GM12878 (cell line): ENCODE measurements around the gene PLEKHA5. TPM values are rescaled to one million over a fixed set of nuclear protein-coding genes. Genes with fewer than 3 reads are reported as not detected.

ENCODE experiments used
- ATAC-seq: fragments of 200-7000 bp; cut with Tn5 transposase; 3 replicates; pipeline ENCODE4 v1.9.1; 2020; ENCODE audit warnings: mild to moderate bottlenecking, moderate library complexity
- BruUV-seq: library from RNA; stranded (reverse); fragments of 400-500 nt; replicated peaks from 2 replicates; lab custom pipeline; 2021; lab: Mats Ljungman, UMichigan
- CTCF ChIA-PET: fragments of 300-600 bp; sonication (Branson Sonifier 250); formaldehyde crosslinking; extraction: SDS; loops from one replicate; lab custom pipeline; 2021; ENCODE audit warnings: inconsistent platforms; lab: Yijun Ruan, JAX
- POLR2A ChIA-PET: fragments of 350-600 bp; formaldehyde crosslinking; extraction: SDS; loops from one replicate; lab custom pipeline; 2021; ENCODE audit warnings: inconsistent platforms; lab: Charles Lee
- RAD21 ChIA-PET: fragments of 300-600 bp; sonication (Branson Sonifier 250); formaldehyde crosslinking; loops from one replicate; lab custom pipeline; 2023; ENCODE audit warnings: antibody characterized with exemption; ENCODE audit not compliant: unreplicated experiment; lab: Charles Lee
- SMC1A ChIA-PET: fragments of 300-600 bp; sonication (Branson Sonifier 250); formaldehyde crosslinking; loops from one replicate; lab custom pipeline; 2023; ENCODE audit not compliant: unreplicated experiment, uncharacterized antibody; lab: Charles Lee
- DNase-seq: peaks from one replicate; pipeline ENCODE4 v3.0.0-alpha.2; 2011; ENCODE audit warnings: low read depth, low spot score
- FAIRE-seq: peaks from 3 replicates; lab custom pipeline; 2011; peaks lifted over from hg19 to GRCh38; lab: Jason Lieb, UNC
- H2AFZ ChIP-seq: 2 replicates; pipeline ENCODE4 v1.6.0; 2011; ENCODE audit warnings: low read depth, low read length, control low read depth; ENCODE audit not compliant: control insufficient read depth
- H3K27ac ChIP-seq: 2 replicates; pipeline ENCODE4 v1.5.1; 2011; ENCODE audit warnings: control low read depth; ENCODE audit not compliant: control insufficient read depth, insufficient read depth
- H3K27me3 ChIP-seq, 2 experiments: replicated peaks in 1 of 2; 2 replicates each; pipeline versions ENCODE4 v1.6.0 to v1.6.1; 2011; ENCODE audit warnings: low read length in 1 of 2; ENCODE audit not compliant: control insufficient read depth in 2 of 2, insufficient read depth in 2 of 2
- H3K36me3 ChIP-seq, 2 experiments: 2 replicates each; pipeline ENCODE4 v1.5.1; 2011; ENCODE audit warnings: low read length in 1 of 2; ENCODE audit not compliant: control insufficient read depth in 2 of 2, insufficient read depth in 2 of 2
- H3K4me1 ChIP-seq: 2 replicates; pipeline ENCODE4 v1.6.1; 2011; ENCODE audit warnings: mild to moderate bottlenecking, low read length, moderate library complexity, mixed read lengths; ENCODE audit not compliant: control insufficient read depth, insufficient read depth
- H3K4me2 ChIP-seq: 2 replicates; pipeline ENCODE4 v1.6.0; 2011; ENCODE audit warnings: control low read depth; ENCODE audit not compliant: control insufficient read depth, insufficient read depth
- H3K4me3 ChIP-seq: fragments of 200-600 bp; sonication (generic); 2 replicates; pipeline ENCODE4 v1.5.1; 2016
- H3K79me2 ChIP-seq: 2 replicates; pipeline ENCODE4 v1.6.0; 2011; ENCODE audit warnings: low read length; ENCODE audit not compliant: control insufficient read depth, insufficient read depth
- H3K9ac ChIP-seq: 2 replicates; pipeline ENCODE4 v1.8.0; 2011; ENCODE audit warnings: low read length, control low read depth, mixed read lengths; ENCODE audit not compliant: control insufficient read depth, insufficient read depth
- H3K9me3 ChIP-seq: replicated peaks from 3 replicates; pipeline ENCODE4 v1.5.1; 2011; ENCODE audit warnings: mild to moderate bottlenecking, low read length; ENCODE audit not compliant: control insufficient read depth, insufficient read depth
- H4K20me1 ChIP-seq: 2 replicates; pipeline ENCODE4 v1.6.0; 2011; ENCODE audit not compliant: control insufficient read depth, insufficient read depth
- BMI1 ChIP-seq: fragments of 450-650 bp; IDR thresholded peaks from 2 replicates; pipeline ENCODE4 v1.6.1; 2016; ENCODE audit warnings: mild to moderate bottlenecking, moderate library complexity, borderline replicate concordance
- CBX3 ChIP-seq: fragments of 200-600 bp; sonication (generic); IDR thresholded peaks from 2 replicates; pipeline ENCODE4 v1.6.1; 2016; ENCODE audit warnings: low read depth, borderline replicate concordance
- GABPA ChIP-seq: IDR thresholded peaks from 2 replicates; pipeline ENCODE4 v1.6.1; 2014; ENCODE audit warnings: antibody characterized with exemption, low read depth, mild to moderate bottlenecking, inconsistent platforms
- IRF4 ChIP-seq: IDR thresholded peaks from 2 replicates; pipeline ENCODE4 v1.6.1; 2011; ENCODE audit warnings: low read depth, low read length
- MTA2 ChIP-seq: fragments of 450-650 bp; IDR thresholded peaks from 2 replicates; pipeline ENCODE4 v1.6.1; 2016; ENCODE audit warnings: low read depth, mild to moderate bottlenecking, moderate library complexity
- NRF1 ChIP-seq: conservative IDR thresholded peaks from 2 replicates; pipeline ENCODE4 v1.6.1; 2011; ENCODE audit warnings: mild to moderate bottlenecking, low read depth, low read length, improper control_type of control experiment
- SMAD5 ChIP-seq: IDR thresholded peaks from 2 replicates; pipeline ENCODE4 v1.6.1; 2016; ENCODE audit warnings: antibody characterized with exemption, low read depth
- ZNF207 ChIP-seq: fragments of 450-650 bp; IDR thresholded peaks from 2 replicates; pipeline ENCODE4 v1.6.1; 2014; ENCODE audit warnings: antibody characterized with exemption, mild to moderate bottlenecking, borderline replicate concordance
- WGBS: methylation state at CpG from one replicate; pipeline ENCODE4 v1.1.6; 2016; ENCODE audit warnings: low lambda C conversion rate; ENCODE audit not compliant: insufficient replicate concordance, insufficient coverage; ENCODE audit errors: missing lambda C conversion rate; 5-methylcytosine and 5-hydroxymethylcytosine counted together
- in situ Hi-C: fragments of 300-500 bp; cut with MboI; formaldehyde crosslinking; loops from 9 replicates; pipeline ENCODE4 v1.14.3; 2018; ENCODE audit warnings: mixed read lengths
- intact Hi-C: fragments of 100-400 bp; cut with micrococcal nuclease; formaldehyde crosslinking; loops from one replicate; pipeline ENCODE4 v1.14.2; 2022; ENCODE audit not compliant: unreplicated experiment
- polyA plus RNA-seq, 11 experiments: library from polyadenylated mRNA; depleted of rRNA in 4 of 11; unstranded in 6 of 11; stranded (reverse) in 5 of 11; fragments of >200 nt; fragmentation: Nextera tagmentation in 4 of 11; fragmentation: Illumina TruSeq in 1 of 11; extraction: Ambion mirVana in 4 of 11; extraction: Trizol in 1 of 11; gene quantifications; 1 replicate in 1 of 11; 2 replicates in 10 of 11; pipeline versions ENCODE4 v1.2.1 to v1.2.3, GENCODE V29; 2011 to 2016; ENCODE audit warnings: inconsistent platforms in 2 of 11, missing spikeins in 2 of 11, low read depth in 1 of 11
- total RNA-seq, 4 experiments: library from RNA; depleted of rRNA in 3 of 4; stranded (reverse); fragments of >200 nt in 3 of 4; fragmentation: Illumina TruSeq in 1 of 4; extraction: Trizol in 1 of 4; gene quantifications; 2 replicates each; pipeline versions ENCODE4 v1.2.1 to v1.2.3, GENCODE V29; 2013 to 2021
- TF ChIP-seq, protein P1 (sequence below): IDR thresholded peaks from 2 replicates; pipeline ENCODE4 v1.6.1; 2011; ENCODE audit warnings: low read depth, mild to moderate bottlenecking, low read length, moderate library complexity, borderline replicate concordance; ENCODE audit errors: extremely low read depth
- TF ChIP-seq, protein P2 (sequence below): fragments of 450-650 bp; IDR thresholded peaks from 2 replicates; pipeline ENCODE4 v1.6.1; 2016; ENCODE audit warnings: mild to moderate bottlenecking
- TF ChIP-seq, protein P3 (sequence below): fragments of 450-650 bp; formaldehyde crosslinking; IDR thresholded peaks from 2 replicates; pipeline ENCODE4 v1.4.0; 2020; ENCODE audit warnings: mild to moderate bottlenecking, moderate library complexity

PLEKHA5 gene
- total and polyA plus RNA-seq, 10 of the 15 experiments (the other 5 are each of a cell fraction or from before 2014, with no cell fraction given), result 0.09 to 0.33 (median 0.18) TPM; not detected in 3

DNA sequence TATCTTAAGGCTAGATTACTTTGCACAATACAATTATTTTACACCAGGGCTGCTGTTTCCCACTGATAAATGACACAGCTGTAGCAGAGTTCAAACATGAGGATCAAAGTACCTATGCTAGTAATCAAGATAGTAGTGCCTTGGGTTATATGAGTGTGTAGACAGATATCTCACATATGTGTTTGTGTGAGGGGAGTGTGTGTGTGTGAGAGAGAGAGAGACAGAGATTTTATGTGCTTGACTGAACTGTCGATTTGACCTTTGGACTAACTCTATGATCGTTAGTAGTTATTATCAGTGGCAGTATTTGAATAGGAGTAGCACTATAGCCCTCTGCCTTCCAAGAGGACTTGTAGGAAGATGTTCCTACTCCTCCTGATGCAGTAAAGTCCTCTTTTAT is 15.5 kb downstream of the PLEKHA5 start:
- no peaks in the 10 kb centered on the region for H3K36me3 ChIP-seq
- ChIA-PET SMC1A (no interaction called here), RAD21 (no interaction called here), POLR2A (no interaction called here), CTCF (no interaction called here)
- DNase-seq, result no peak
- intact Hi-C loops (no loop called here), in situ Hi-C loops (no loop called here)
- no TSS peak for BruUV-seq
- H3K4me3 ChIP-seq, result no peak overlapping the region
- no peak overlapping the region for H3K27ac ChIP-seq
- TF ChIP-seq, protein P1, sequence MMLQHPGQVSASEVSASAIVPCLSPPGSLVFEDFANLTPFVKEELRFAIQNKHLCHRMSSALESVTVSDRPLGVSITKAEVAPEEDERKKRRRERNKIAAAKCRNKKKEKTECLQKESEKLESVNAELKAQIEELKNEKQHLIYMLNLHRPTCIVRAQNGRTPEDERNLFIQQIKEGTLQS, result no peak
- no peak for TF ChIP-seq NRF1
- no peak for TF ChIP-seq IRF4
- WGBS, result 15% methylated on average over 2 of the region's 2 CpGs
- no peaks in the 10 kb centered on the region for H3K9me3 ChIP-seq
- H3K79me2 ChIP-seq, result no peaks in the 10 kb centered on the region
- no peak overlapping the region for H2AFZ ChIP-seq
- FAIRE-seq, result no peak
- H3K4me1 ChIP-seq, result no peaks in the 10 kb centered on the region
- no peak overlapping the region for H3K9ac ChIP-seq
- H4K20me1 ChIP-seq, result no peaks in the 10 kb centered on the region
- H3K4me2 ChIP-seq, result no peak overlapping the region
- no peaks in the 10 kb centered on the region for H3K27me3 ChIP-seq
- no peak for ATAC-seq

DNA sequence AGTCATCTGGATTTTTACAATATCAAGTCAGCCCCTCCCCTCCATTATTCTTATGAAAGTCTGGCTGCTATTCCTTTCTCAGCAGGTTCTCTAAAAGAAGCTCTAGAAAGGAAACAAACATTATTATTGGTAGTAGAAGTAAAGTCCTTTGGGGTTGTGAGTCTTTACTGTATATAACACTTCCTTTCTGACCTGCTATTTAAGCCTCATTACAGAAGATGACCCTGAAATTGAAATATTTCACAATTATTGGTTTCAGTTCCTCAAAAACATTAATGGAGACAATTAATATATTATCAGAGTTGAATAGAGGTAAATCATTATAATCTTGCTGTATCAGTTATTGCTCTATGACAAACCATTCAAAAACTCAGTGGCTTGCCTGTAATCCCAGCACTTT is 19.3 kb downstream of the PLEKHA5 start:
- no peaks in the 10 kb centered on the region for H3K9me3 ChIP-seq
- ChIA-PET RAD21 (no interaction called here), CTCF (no interaction called here), SMC1A (no interaction called here), POLR2A (interaction anchor here (0.6 kb wide), 1 partner anchor 111 kb away, joined by 5 read pairs; no protein-coding TSS in a partner anchor)
- intact Hi-C loops, result no loop called here
- H3K4me2 ChIP-seq, result no peak overlapping the region
- FAIRE-seq, result no peak
- BruUV-seq, result no TSS peak
- H3K9ac ChIP-seq, result no peak overlapping the region
- peak; percentile 70 for ATAC-seq
- in situ Hi-C loops, result no loop called here
- no peak overlapping the region for H3K4me3 ChIP-seq
- H3K36me3 ChIP-seq, result no peaks in the 10 kb centered on the region
- H3K27ac ChIP-seq, result no peak overlapping the region
- H3K27me3 ChIP-seq, result no peaks in the 10 kb centered on the region
- H4K20me1 ChIP-seq, result no peaks in the 10 kb centered on the region
- H2AFZ ChIP-seq, result no peak overlapping the region
- DNase-seq, result no peak
- H3K4me1 ChIP-seq, result no peaks in the 10 kb centered on the region
- no peaks in the 10 kb centered on the region for H3K79me2 ChIP-seq
- TF ChIP-seq BMI1 (no peak), CBX3 (no peak), MTA2 (peak; percentile 59; the same call in 1 of the 2 replicates), GABPA (no peak), ZNF207 (no peak), SMAD5 (no peak)
- TF ChIP-seq, protein P2, sequence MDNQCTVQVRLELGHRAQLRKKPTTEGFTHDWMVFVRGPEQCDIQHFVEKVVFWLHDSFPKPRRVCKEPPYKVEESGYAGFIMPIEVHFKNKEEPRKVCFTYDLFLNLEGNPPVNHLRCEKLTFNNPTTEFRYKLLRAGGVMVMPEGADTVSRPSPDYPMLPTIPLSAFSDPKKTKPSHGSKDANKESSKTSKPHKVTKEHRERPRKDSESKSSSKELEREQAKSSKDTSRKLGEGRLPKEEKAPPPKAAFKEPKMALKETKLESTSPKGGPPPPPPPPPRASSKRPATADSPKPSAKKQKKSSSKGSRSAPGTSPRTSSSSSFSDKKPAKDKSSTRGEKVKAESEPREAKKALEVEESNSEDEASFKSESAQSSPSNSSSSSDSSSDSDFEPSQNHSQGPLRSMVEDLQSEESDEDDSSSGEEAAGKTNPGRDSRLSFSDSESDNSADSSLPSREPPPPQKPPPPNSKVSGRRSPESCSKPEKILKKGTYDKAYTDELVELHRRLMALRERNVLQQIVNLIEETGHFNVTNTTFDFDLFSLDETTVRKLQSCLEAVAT, result no peak
- TF ChIP-seq, protein P3, sequence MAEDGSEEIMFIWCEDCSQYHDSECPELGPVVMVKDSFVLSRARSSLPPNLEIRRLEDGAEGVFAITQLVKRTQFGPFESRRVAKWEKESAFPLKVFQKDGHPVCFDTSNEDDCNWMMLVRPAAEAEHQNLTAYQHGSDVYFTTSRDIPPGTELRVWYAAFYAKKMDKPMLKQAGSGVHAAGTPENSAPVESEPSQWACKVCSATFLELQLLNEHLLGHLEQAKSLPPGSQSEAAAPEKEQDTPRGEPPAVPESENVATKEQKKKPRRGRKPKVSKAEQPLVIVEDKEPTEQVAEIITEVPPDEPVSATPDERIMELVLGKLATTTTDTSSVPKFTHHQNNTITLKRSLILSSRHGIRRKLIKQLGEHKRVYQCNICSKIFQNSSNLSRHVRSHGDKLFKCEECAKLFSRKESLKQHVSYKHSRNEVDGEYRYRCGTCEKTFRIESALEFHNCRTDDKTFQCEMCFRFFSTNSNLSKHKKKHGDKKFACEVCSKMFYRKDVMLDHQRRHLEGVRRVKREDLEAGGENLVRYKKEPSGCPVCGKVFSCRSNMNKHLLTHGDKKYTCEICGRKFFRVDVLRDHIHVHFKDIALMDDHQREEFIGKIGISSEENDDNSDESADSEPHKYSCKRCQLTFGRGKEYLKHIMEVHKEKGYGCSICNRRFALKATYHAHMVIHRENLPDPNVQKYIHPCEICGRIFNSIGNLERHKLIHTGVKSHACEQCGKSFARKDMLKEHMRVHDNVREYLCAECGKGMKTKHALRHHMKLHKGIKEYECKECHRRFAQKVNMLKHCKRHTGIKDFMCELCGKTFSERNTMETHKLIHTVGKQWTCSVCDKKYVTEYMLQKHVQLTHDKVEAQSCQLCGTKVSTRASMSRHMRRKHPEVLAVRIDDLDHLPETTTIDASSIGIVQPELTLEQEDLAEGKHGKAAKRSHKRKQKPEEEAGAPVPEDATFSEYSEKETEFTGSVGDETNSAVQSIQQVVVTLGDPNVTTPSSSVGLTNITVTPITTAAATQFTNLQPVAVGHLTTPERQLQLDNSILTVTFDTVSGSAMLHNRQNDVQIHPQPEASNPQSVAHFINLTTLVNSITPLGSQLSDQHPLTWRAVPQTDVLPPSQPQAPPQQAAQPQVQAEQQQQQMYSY (CRISPR knock-in tag), result no peak
